ENCODE results near the gene SLC22A15. TPM values are rescaled to one million over a fixed set of nuclear protein-coding genes. Genes with fewer than 3 reads are reported as not detected.

The SLC22A15 gene
- total RNA-seq, 1 donor from 2014 or later, result 10.3 TPM

DNA sequence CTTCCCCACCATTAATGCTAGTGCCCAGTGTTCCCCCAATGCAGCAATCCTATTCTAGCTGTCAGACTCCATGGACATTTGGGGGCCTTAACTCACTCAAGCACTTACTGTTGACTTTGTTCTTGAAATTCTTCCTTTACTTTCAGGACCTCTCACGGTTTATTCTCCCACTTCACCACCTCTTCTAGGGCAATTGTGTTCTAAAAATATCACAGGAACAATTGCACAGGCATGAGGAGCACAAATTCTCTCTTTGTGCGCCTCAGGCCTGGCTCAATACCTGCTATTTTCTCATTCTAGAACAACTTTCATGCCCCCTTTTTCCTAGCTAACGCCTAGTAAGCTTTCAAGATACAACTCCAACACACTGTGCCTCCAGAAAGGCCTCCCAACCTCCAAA is 142.2 kb downstream of the SLC22A15 start:
- intact Hi-C loops (cut with DNase I), result no loop called here
- DNase-seq (ENCODE audit: missing footprints) (no peak), ATAC-seq (peak; percentile 62)

Other genes starting within 250 kb of the SLC22A15 start
- 912 TPM for gene CASQ2, start 207.8 kb upstream of the SLC22A15 start, total RNA-seq
- gene NHLH2, start 135.4 kb upstream of the SLC22A15 start, total RNA-seq, result not detected
- gene MAB21L3, start 134.9 kb downstream of the SLC22A15 start, total RNA-seq, result 0.27 TPM

All from Right ventricle myocardium inferior (tissue), 1 donor.